ENCODE data around the gene LENG1.
A peak's percentile ranks its signal among the peaks of the same experiment; 100 is the strongest.
"Not testable (repeated sequence)": the region's sequence is repeated elsewhere in the genome, so short reads cannot be mapped to it uniquely, and the experiment has no call there.

Gene LENG1

DNA sequence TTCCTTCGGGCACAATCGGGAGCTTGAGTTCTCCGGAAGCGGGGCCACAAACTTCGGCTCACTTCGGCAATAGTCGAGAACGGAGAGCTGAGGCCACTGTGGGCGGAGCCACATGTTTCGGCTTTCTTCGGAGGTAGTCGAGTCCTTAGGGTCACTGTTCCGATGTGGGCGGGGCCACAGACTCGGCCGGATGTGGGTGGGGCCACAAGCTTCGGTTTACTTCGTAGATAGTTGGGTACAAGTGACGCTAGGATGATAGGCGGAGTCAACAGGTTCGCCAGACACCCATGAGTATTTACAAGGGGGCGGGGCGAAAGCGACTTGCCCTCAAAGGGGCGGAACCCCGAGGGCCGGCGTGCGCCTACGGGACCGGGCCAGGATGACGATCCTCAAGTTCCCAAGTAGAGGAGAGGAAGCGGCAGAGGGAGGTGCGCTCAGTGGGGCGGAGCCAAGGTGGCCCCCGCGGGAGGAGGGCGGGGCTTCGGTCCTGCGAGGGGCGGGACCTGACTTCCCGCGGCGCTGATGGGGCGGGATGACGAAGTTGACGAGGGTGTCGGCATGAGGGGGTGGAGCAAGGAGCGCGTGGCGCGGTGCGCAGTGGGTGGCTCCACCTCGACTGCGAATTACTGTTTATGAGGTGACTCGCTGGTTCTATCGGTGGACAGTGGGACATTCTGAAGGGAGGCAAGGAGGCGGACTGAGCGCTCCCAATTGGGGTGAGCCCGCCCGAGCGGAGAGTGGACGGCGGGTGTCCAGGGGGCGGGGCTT is 30.4 kb upstream of the LENG1 start:
- peak; percentile 99 to 100 for DNase-seq (ENCODE audit: extremely low read depth in 1 of 2, low read depth in 1 of 2)

DNA sequence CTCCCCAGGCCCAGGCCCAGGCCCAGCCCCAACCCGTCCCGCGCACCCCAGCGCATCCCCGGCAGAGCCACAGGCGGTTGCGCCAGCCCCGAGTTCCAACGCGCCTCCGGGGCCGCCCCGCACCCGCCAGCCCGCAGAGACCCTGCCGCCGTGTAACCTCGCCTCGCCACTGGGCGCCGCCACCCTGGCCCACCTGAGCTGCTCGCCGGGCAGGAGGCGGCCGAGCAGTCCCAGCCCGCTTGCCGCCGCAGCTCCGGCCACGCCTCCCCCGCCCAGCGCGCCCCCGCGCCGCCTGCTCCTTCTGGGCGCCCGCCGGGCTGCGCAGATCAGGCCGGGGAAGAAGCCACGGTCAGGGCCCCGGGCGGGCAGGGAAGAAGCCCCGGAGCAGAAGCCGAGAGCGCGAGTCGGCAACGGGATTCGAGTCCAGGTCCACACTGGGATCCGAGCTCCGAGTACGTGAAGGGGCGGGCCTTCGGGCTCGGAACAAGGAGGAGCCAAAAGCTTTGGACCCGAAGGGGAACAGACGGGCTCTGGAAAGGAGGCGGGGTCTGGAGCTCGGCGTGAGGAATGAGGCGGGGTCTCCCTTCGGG is 29.7 kb upstream of the LENG1 start, which contains the start of gene MBOAT7:
MBOAT7 (minus strand) TSS at position 436 of the 590 bp plus-strand sequence. CDS start 1,072 bp downstream, outside the sequence.
- no peak for DNase-seq (ENCODE audit: extremely low read depth in 1 of 2, low read depth in 1 of 2)

- DNase-seq (ENCODE audit: extremely low read depth in 1 of 2, low read depth in 1 of 2) = peak in 1 of 2 donors; percentile 43
Observed at GRCh38 chr19:54188215-54188871, 28.8 kb upstream of the LENG1 start.

GRCh38 chr19:54186934-54187381 is 27.4 kb upstream of the LENG1 start:
- no peak for DNase-seq (ENCODE audit: extremely low read depth in 1 of 2, low read depth in 1 of 2)

GRCh38 chr19:54186351-54186750 is 26.8 kb upstream of the LENG1 start:
- no peak for DNase-seq (ENCODE audit: extremely low read depth in 1 of 2, low read depth in 1 of 2)

DNA sequence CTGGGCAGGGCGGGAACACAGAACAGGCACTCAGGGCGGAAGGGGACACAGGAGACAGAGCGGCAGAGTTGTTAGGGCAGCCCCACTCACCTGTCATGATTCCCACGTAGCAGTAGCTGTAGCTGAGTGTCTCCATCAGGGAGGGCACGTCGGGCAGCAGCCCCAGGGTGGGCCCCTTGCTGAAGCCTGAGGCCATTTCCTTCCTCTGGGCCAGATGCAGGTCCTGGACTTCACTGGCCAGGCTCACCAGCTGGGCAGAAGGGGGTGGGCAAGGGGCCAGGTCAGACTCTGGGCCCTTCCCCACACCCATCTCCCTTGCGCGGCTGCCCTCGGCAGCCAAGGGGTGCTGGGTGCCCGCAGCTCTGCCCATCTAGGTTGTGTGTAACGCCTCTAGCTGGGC is 23.9 kb upstream of the LENG1 start:
- DNase-seq (ENCODE audit: extremely low read depth in 1 of 2, low read depth in 1 of 2) = no peak

- DNase-seq (ENCODE audit: extremely low read depth in 1 of 2, low read depth in 1 of 2) = not testable (repeated sequence)
Observed at GRCh38 chr19:54181894-54182293, 22.4 kb upstream of the LENG1 start.

DNA sequence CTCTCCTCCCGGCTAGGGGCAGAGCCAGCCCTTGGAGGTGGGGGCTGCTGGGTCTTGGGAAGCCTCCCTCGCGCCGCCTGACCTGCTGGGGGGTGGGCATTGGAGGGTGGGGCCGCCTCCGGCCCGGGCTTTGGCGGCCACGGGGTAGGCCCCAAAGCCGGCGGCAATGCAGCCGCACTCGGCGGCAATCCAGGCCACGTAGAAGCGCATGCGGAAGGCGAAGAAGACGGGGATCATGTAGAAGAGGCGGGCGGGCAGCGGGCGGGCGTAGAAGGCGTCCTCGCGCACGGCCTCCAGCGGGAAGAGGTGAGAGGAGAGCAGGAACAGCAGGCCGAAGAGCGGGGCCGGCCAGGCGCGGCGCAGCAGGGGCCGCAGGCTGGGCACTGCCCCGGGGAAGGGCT is 21.2 kb upstream of the LENG1 start:
- no peak for DNase-seq (ENCODE audit: extremely low read depth in 1 of 2, low read depth in 1 of 2)

DNA sequence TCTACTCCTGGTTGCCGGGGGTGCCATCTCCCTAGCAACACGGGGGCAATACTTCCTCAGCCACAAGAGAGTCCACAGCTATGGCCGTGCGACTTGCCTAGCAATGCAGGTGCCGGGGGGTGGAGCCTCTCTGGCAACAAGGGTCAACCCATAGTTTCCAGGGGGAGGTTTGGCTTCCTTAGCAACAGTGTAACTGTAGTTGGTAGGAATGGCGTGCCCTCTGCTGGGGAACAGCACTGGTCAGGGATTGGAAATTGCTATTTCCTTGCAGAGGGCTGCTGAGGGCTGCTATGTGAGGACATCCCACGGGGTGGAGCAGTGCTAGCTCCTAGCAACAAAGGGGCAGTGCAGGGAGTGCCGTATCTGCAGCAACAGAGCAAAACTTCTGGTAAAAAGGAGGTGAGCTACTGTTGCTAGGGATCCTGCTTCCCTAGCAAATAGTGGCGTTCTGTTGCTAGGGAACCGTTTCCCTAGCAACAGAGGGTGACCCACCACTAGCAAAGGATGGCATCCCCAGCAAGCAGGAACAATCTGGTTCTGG is 20.5 kb upstream of the LENG1 start:
- DNase-seq (ENCODE audit: extremely low read depth in 1 of 2, low read depth in 1 of 2) = no peak

GRCh38 chr19:54179262-54179852 is 19.8 kb upstream of the LENG1 start:
- DNase-seq (ENCODE audit: extremely low read depth in 1 of 2, low read depth in 1 of 2) = no peak

GRCh38 chr19:54178581-54179261 is 19.2 kb upstream of the LENG1 start:
- DNase-seq (ENCODE audit: extremely low read depth in 1 of 2, low read depth in 1 of 2) = no peak

- no peak for DNase-seq (ENCODE audit: extremely low read depth in 1 of 2, low read depth in 1 of 2)
Observed at GRCh38 chr19:54173951-54174834, 14.7 kb upstream of the LENG1 start.

- DNase-seq (ENCODE audit: extremely low read depth in 1 of 2, low read depth in 1 of 2) = no peak
Observed at GRCh38 chr19:54173359-54173699, 13.8 kb upstream of the LENG1 start.

- no peak for DNase-seq (ENCODE audit: extremely low read depth in 1 of 2, low read depth in 1 of 2)
Observed at GRCh38 chr19:54172471-54173358, 13.2 kb upstream of the LENG1 start, which contains the start of gene TMC4. TSS of gene TMC4 (minus strand) at chr19:54173160. CDS start at chr19:54173117, 43 bp downstream.

DNA sequence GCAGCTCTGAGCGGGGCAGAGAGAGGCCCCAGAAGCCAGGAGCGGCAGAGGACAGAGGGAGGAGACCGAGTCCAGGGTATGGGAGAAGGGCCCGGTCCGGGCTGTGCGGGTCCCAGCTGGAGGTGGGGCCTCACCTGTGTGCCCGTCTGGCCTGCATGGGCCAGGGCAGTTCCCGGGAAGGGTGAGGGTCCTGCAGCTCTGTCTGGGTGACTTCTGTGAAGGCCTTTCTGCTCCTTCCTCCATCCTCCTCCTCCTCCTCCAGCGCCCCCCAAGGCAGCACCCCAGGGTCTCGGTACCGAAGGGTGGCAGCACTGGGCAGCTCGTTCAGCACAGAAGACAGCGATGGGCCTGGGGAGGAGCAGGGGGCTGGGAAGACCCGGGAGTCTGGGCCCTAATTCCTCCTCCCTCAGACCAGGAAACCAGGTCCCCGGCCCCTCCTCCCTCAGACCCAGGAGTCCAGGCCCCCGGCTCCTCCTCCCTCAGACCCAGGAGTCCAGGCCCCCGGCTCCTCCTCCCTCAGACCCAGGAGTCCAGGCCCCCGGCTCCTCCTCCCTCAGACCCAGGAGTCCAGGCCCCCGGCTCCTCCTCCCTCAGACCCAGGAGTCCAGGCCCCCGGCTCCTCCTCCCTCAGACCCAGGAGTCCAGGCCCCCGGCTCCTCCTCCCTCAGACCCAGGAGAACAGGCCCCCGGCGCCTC is 12.4 kb upstream of the LENG1 start:
- DNase-seq (ENCODE audit: extremely low read depth in 1 of 2, low read depth in 1 of 2) = not testable (repeated sequence)

DNA sequence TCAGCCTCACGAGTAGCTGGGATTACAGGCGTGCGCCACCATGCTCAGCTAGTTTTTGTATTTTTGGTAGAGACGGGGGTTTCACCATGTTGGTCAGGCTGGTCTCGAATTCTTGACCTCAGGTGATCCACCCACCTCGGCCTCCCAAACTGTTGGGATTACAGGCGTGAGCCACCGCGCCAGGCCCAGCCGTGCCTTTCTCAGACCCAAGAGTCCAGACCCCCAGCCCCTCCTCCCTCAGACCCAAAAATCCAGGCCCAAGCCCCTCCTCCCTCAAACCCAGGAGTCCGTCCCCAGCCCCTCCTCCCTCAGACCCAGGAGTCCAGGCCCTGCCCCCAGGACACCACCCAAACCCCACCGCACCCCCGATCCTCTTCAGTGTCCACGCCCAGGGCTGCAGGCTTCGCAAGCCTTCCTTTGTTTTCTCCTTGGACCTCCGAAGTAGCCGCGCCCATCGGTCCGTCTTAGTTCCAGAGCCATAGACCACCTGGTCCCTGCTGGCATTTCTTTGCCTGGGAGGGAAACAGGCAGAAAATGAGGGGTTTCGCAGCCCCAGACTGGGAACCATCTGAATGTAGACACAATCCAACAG is 9.7 kb upstream of the LENG1 start:
- no peak for DNase-seq (ENCODE audit: extremely low read depth in 1 of 2, low read depth in 1 of 2)

GRCh38 chr19:54168174-54168917 is 8.8 kb upstream of the LENG1 start:
- DNase-seq (ENCODE audit: extremely low read depth in 1 of 2, low read depth in 1 of 2) = peak; percentile 79 to 89
